Globus pallidus (tissue), 1 donor: Measurements from ENCODE around the gene SOSTDC1.
"Not testable (repeated sequence)": the region's sequence is repeated elsewhere in the genome, so short reads cannot be mapped to it uniquely, and the experiment has no call there.

Experiments used
- DNase-seq: peaks from one replicate; pipeline ENCODE4 v3.0.0-alpha.2; 2015; ENCODE audit warnings: low spot score

SOSTDC1 gene, protein sequence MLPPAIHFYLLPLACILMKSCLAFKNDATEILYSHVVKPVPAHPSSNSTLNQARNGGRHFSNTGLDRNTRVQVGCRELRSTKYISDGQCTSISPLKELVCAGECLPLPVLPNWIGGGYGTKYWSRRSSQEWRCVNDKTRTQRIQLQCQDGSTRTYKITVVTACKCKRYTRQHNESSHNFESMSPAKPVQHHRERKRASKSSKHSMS

GRCh38 chr7:16465469-16466361, at the start of gene SOSTDC1:
SOSTDC1 (minus strand) TSS chr7:16465738; CDS start chr7:16465668, 70 bp downstream.
- no peak for DNase-seq

GRCh38 chr7:16514729-16515128, 49.2 kb upstream of the SOSTDC1 start:
- DNase-seq = no peak

GRCh38 chr7:16514271-16514670, 48.7 kb upstream of the SOSTDC1 start:
- no peak for DNase-seq

GRCh38 chr7:16512097-16512496, 46.6 kb upstream of the SOSTDC1 start:
- no peak for DNase-seq

GRCh38 chr7:16511314-16511713, 45.8 kb upstream of the SOSTDC1 start:
- DNase-seq = no peak

DNA sequence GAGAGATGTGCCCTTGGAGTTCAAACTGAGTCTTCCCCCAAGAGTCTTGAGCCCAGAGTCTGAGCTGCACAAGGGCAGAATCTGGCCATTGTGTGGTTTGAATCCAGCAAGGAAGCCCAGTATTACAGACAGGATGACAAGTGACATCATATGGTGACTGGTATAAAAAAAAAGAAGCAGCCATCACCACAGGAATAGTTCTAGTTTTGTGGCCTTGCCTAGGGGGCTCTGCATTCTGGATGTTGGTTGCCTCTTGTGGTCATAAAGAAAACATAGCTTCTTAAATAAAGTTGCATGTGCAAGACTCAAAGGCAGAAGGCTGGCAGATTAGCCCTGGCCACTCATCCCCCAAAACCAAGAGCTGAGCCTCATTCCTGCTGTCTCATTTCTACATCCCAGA, 44.3 kb upstream of the SOSTDC1 start:
- DNase-seq = no peak

- not testable (repeated sequence) for DNase-seq
Observed at GRCh38 chr7:16506422-16506821, 40.9 kb upstream of the SOSTDC1 start.

GRCh38 chr7:16504019-16504418, 38.5 kb upstream of the SOSTDC1 start:
- no peak for DNase-seq

DNA sequence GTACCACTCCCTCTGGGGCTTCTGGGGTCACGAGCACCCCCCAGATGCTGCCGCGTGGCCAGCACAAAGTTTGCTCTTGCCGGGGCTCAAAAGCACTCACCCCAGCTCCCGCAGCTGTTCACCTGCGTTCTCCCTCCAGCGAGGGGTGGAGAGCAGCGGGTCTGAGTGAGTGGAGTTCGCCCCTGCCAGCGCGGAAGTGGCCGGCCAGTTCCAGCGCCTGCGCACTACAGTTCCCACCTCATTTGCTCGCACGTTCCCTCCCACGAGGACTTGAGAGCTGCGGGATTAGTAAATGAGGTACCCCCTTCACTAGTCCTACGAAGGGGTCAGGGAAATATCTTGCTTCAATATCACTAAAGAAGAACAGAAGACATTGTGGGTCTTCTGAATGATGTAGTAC, 36.8 kb upstream of the SOSTDC1 start:
- DNase-seq = no peak

- DNase-seq = no peak
Observed at GRCh38 chr7:16498122-16498521, 32.6 kb upstream of the SOSTDC1 start.

- no peak for DNase-seq
Observed at GRCh38 chr7:16494955-16495719, 29.6 kb upstream of the SOSTDC1 start.

- no peak for DNase-seq
Observed at GRCh38 chr7:16494551-16494950, 29.0 kb upstream of the SOSTDC1 start.

- DNase-seq = no peak
Observed at GRCh38 chr7:16493266-16493665, 27.7 kb upstream of the SOSTDC1 start.

- DNase-seq = no peak
Observed at GRCh38 chr7:16492513-16493062, 27.1 kb upstream of the SOSTDC1 start.

DNA sequence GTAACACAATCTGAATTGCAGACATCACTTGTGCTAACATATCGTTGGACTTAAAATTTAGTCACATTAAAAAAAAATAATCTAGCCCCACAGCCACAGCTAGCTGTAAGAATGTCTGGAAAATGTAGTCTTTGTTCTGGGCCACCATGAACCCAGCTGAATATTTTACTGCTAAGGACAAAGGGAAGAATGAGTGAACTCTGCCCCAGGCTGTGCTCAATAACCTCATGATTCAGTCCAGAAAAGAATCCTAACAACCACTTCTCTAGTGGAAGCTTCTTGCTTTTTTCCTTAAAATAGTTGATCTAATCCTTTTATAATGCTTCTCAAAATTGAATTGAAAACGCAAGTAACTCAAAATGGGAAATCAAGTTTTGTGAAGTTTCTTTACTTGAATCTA, 25.6 kb upstream of the SOSTDC1 start:
- no peak for DNase-seq

- DNase-seq = no peak
Observed at GRCh38 chr7:16484453-16485158, 19.1 kb upstream of the SOSTDC1 start.

DNA sequence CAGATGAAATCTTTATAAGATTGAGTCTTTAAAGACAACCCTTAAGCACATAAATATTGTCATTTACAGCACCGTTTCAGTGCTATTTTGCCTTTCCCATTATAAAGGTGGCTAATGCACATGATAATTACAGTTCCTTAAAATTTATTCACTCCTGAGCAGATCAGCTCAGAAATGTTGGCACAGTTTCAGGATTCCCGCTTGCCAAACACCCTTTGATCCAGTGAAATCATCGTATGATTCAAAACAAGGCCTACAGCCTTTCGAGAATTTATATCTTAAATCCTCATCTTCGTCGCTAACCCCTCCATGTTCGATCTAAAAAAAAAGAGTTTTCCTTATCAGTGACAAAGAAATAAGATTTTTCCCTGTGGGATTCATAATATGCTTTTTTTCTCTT, 14.1 kb upstream of the SOSTDC1 start:
- DNase-seq = no peak

DNA sequence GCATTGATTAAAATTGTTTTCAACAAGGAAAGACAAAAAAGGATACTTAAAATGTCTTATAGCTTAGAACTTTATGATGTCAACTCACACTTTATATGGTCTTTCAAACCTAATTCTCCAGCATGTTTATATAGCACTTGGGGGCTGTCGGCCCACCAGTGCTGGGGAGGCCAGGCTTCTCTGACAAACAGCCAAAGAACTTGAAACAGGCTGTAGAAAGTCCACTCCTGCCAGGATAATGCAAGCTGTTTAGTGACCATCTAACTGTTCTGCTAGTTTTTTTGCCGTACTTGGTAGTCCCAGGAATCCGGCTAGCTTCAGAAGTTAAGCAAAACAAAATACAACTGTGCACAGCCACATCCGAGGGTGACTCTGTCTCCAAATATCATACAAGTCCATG, 13.6 kb upstream of the SOSTDC1 start:
- no peak for DNase-seq

DNA sequence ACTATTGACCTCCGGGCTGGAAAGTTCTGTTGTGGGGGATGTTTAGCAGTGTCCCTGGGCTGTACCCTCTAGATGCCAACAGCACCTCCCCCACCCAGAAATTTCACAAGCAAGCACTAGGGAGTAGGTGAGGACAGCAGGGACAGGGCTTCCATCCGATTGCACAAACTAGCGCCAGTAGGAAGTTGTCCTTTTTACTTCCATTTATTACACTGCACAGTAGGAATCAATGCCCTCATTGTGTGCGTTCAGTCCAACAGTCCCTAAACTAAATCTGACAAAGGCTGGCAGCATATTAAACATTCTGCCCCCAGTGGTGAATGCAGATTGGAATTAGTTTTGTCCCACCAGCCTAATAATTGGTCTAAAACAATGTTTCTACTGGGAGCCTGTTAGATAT, 6.4 kb upstream of the SOSTDC1 start:
- DNase-seq = peak; percentile 64

GRCh38 chr7:16463949-16464715, 1.4 kb downstream of the SOSTDC1 start:
- no peak for DNase-seq

- DNase-seq = no peak
Observed at GRCh38 chr7:16463520-16463919, 2.0 kb downstream of the SOSTDC1 start.
